Measurements from ENCODE around the gene TRHDE. TPM values are rescaled to one million over a fixed set of nuclear protein-coding genes. Genes with fewer than 3 reads are reported as not detected.

TRHDE gene
- total RNA-seq, 4 donors from 2014 or later, result 0.49 to 5.8 (median 1.1) TPM

DNA sequence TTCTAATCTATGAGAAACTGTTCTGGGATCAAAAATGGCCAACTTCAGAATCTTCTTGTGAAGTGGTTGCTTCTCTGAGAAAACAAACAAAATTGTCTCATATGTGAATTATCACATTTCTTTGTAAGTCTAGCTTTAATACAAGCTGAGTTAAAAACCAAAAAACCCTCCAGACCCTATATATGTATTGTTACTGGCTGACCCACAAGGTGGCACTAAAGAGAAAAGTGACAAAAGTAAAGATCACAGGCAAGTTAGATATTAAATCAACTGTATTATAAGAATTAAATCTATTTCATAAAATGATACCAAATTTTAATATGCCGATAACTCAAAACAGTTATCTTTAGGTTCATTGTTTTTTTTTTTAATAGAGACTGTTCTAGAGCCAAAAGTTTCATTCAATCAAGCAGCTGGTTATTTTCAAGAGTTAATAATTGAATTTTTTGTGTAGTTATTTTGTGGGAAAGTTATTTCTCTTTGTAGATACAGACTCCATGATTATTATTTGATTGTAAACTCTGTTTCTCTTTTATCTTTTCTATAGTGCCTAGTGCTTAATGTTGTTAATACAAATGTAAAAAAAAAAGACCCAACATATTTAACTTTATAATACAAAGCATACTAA, 7.5 kb upstream of the TRHDE start:
- no peak for DNase-seq (ENCODE audit: low spot score in 2 of 2)
- intact Hi-C loops (cut with DNase I; ENCODE audit: low total_unique reads), result no loop called here
- H3K4me3 ChIP-seq (ENCODE audit: low read depth, poor library complexity, severe bottlenecking), result no peak overlapping the region
- TF ChIP-seq, protein P1, sequence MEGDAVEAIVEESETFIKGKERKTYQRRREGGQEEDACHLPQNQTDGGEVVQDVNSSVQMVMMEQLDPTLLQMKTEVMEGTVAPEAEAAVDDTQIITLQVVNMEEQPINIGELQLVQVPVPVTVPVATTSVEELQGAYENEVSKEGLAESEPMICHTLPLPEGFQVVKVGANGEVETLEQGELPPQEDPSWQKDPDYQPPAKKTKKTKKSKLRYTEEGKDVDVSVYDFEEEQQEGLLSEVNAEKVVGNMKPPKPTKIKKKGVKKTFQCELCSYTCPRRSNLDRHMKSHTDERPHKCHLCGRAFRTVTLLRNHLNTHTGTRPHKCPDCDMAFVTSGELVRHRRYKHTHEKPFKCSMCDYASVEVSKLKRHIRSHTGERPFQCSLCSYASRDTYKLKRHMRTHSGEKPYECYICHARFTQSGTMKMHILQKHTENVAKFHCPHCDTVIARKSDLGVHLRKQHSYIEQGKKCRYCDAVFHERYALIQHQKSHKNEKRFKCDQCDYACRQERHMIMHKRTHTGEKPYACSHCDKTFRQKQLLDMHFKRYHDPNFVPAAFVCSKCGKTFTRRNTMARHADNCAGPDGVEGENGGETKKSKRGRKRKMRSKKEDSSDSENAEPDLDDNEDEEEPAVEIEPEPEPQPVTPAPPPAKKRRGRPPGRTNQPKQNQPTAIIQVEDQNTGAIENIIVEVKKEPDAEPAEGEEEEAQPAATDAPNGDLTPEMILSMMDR (IDR thresholded peaks at IDR 0.05), result no peak
- 67 to 83% methylated on average over 1 of the region's 1 CpG for WGBS, 2 donors

DNA sequence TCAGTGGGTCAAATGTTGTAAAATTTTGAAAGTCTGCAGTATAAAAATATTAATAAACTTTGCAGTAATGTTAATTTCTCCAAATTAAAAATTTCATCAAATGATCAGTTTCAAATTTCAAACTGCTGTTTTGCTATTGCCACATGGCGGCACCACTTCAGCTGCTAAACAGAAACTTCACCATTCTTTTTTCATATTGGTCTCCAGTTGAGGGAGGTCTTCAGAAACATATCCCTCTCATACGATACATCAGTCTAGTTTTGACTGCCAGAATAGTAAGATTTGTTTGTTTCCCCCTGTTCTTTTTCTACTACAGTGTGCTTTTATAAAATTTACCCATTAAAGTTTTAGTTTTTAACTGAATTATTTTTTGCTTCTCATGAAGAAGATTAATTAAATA, 4.2 kb upstream of the TRHDE start:
- no peak for DNase-seq (ENCODE audit: low spot score in 2 of 2)
- 51 to 57% methylated on average over 2 of the region's 2 CpGs for WGBS, 2 donors
- intact Hi-C loops (cut with DNase I; ENCODE audit: low total_unique reads), result no loop called here
- no peak overlapping the region for H3K4me3 ChIP-seq (ENCODE audit: low read depth, poor library complexity, severe bottlenecking)
- TF ChIP-seq POLR2A (IDR thresholded peaks at IDR 0.05), result no peak
- TF ChIP-seq, protein P1 (IDR thresholded peaks at IDR 0.05), result no peak

DNA sequence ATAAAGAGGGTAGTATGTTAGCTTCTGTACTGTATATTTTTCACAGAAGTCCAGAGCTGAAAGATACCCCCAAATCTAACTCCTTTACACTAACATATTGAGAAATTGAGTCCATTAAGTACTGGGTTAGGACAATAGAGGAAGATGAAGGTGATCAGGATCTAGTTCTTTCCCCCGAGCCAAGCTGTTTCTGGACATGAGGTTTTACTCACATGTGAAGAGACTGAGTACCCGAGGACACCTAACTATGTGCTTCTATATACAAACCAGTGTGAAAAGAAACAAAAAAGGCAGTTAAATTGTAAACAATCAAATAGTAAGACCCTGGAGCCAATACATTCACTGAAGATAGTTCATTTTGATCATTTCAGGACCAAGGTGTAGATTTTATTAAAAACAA, 3.8 kb upstream of the TRHDE start:
- intact Hi-C loops (cut with DNase I; ENCODE audit: low total_unique reads), result no loop called here
- no peak overlapping the region for H3K4me3 ChIP-seq (ENCODE audit: low read depth, poor library complexity, severe bottlenecking)
- TF ChIP-seq, protein P1 (IDR thresholded peaks at IDR 0.05), result no peak
- no peak for TF ChIP-seq POLR2A (IDR thresholded peaks at IDR 0.05)
- 71 to 78% methylated on average over 2 of the region's 2 CpGs for WGBS, 2 donors
- DNase-seq (ENCODE audit: low spot score in 2 of 2), result no peak

DNA sequence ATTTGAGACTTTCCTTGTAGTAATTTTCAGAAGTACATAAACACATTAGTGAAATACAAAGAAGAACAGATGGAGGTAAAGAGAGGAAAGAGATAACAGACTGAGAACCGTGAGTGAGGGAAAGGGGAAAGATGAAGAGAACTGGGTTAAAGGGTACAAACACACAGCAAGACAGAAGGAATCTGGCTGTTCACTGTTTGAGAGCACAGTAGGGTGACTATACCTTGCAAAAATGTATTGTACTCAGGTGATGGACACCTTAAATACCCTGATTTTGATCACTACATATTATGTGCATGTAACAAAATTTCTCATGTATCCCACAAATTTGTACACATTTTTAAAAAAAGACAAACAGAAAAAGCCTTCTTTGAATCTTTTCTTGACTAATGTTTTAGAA, 2.7 kb upstream of the TRHDE start:
- intact Hi-C loops (cut with DNase I; ENCODE audit: low total_unique reads), result no loop called here
- WGBS, 2 donors, result 42 to 78% methylated on average over 1 of the region's 1 CpG
- H3K4me3 ChIP-seq (ENCODE audit: low read depth, poor library complexity, severe bottlenecking), result no peak overlapping the region
- TF ChIP-seq POLR2A (IDR thresholded peaks at IDR 0.05), result no peak
- TF ChIP-seq, protein P1 (IDR thresholded peaks at IDR 0.05), result no peak
- no peak for DNase-seq (ENCODE audit: low spot score in 2 of 2)

DNA sequence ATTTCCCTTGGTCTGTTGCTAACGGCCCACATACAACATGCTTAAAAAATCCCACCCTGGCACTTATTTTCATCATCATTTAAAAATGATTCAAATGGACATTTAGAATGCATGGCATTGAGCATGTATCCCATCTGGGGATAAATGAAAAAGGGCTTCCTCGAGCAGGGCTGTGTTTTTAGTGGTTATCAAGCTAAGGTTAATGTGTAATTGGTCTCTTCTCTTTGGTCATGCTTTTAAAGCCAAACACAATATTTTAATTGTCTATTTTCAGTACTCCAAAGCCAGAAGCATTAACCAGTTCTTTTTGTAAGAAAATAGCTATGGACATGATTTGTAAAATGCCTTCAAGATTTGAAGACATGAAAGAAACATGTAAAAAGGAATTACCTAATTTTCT, 1.9 kb upstream of the TRHDE start:
- intact Hi-C loops (cut with DNase I; ENCODE audit: low total_unique reads), result no loop called here
- no peak for DNase-seq (ENCODE audit: low spot score in 2 of 2)
- 49 to 74% methylated on average over 2 of the region's 2 CpGs for whole genome bisulfite sequencing, 2 donors
- TF ChIP-seq, protein P1 (IDR thresholded peaks at IDR 0.05), result no peak
- no peak for TF ChIP-seq POLR2A (IDR thresholded peaks at IDR 0.05)
- H3K4me3 ChIP-seq (ENCODE audit: low read depth, poor library complexity, severe bottlenecking), result no peak overlapping the region

DNA sequence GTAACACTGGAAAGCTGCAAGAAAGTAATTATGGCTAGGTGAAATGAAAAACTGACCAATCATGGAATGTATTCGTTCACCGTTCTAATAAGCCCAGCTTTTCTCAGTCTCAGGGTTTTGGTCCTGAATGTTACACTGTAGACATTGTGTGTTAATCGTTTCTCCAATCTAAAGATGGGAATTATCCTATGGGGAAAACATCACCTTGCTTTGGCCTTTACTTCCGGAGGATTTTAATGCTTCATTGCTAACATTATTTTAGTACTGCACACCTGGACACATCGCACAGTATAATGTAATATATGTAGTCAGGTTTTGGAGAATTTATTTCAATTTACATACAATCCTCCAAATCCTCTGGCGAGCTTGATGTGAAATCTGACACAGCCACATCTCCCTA, 1.2 kb upstream of the TRHDE start:
- WGBS, 2 donors, result 49 to 54% methylated on average over 6 of the region's 6 CpGs
- no peak for DNase-seq (ENCODE audit: low spot score in 2 of 2)
- H3K4me3 ChIP-seq (ENCODE audit: low read depth, poor library complexity, severe bottlenecking), result no peak overlapping the region
- TF ChIP-seq, protein P1 (IDR thresholded peaks at IDR 0.05), result no peak
- no peak for TF ChIP-seq POLR2A (IDR thresholded peaks at IDR 0.05)
- intact Hi-C loops (cut with DNase I; ENCODE audit: low total_unique reads), result no loop called here

All from lower leg skin (tissue), 4 donors.